Osteocyte (in vitro differentiated cells): Measurements from ENCODE around the gene RALBP1. TPM values are rescaled to one million over a fixed set of nuclear protein-coding genes. Genes with fewer than 3 reads are reported as not detected.

Source experiments
- DNase-seq: peaks from one replicate; pipeline ENCODE4 v3.0.0; 2021; ENCODE audit warnings: mixed read lengths; ENCODE audit not compliant: unreplicated experiment; ENCODE audit errors: extremely low spot score
- H3K27ac Mint-ChIP-seq: one replicate; pipeline ENCODE4 v1.8.0; 2021; ENCODE audit warnings: mild to moderate bottlenecking, mixed read lengths; ENCODE audit not compliant: unreplicated experiment
- H3K27me3 Mint-ChIP-seq: one replicate; pipeline ENCODE4 v1.8.0; 2021; ENCODE audit warnings: mixed read lengths; ENCODE audit not compliant: unreplicated experiment
- H3K36me3 Mint-ChIP-seq: one replicate; pipeline ENCODE4 v1.8.0; 2021; ENCODE audit warnings: mixed read lengths; ENCODE audit not compliant: unreplicated experiment
- H3K4me1 Mint-ChIP-seq: one replicate; pipeline ENCODE4 v1.8.0; 2021; ENCODE audit warnings: mixed read lengths; ENCODE audit not compliant: unreplicated experiment
- H3K4me3 Mint-ChIP-seq: one replicate; pipeline ENCODE4 v1.8.0; 2021; ENCODE audit warnings: mild to moderate bottlenecking, moderate library complexity, mixed read lengths; ENCODE audit not compliant: unreplicated experiment
- H3K9me3 Mint-ChIP-seq: one replicate; pipeline ENCODE4 v1.8.0; 2021; ENCODE audit warnings: mixed read lengths; ENCODE audit not compliant: unreplicated experiment
- CTCF ChIP-seq: fragments of 200-600 bp; sonication (generic); IDR thresholded peaks from 2 replicates; pipeline ENCODE4 v1.5.0; 2021; ENCODE audit warnings: antibody characterized with exemption, mild to moderate bottlenecking, moderate library complexity
- total RNA-seq: library from RNA; stranded (reverse); gene quantifications from 2 replicates; pipeline ENCODE4 v1.2.1, GENCODE V29; 2021

The RALBP1 gene
- total RNA-seq, 1 donor from 2014 or later = 50.9 TPM

DNA sequence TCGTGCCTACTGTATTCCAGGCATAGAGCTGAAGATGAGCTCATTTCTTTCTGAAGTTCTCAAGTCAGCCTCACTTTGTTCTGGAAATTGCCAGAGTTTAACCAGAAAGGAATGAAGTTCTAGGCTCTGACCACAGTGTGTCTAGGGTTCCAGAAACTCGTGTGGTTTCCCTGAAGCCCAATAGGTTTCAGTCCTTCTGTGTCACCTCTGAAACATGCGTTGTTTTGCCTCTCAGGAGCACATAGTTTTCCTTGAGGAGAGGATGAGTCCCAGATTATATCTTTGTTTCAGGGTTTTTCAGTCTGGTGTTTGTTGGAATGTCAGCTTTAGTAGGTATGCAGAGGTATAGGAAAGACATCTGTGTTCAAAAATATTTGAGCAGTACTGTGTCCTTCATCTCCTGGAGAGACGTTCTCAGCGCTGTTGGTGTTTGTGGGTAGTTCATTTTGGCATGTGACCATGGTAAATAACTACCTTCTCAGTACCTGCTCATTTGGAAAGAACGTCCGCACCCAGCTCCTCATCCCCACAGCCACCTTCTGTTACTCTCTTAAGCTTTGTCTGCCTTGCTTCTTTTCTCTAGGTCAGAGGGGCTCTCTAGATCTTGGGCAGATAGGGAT lies 56.6 kb downstream of the RALBP1 start:
- Mint-ChIP-seq H3K4me3 (no peak overlapping the region), H3K27me3 (no peaks in the 10 kb centered on the region), H3K36me3 (peaks cover 58% of the 10 kb centered on the region), H3K9me3 (peaks cover 15% of the 10 kb centered on the region), H3K27ac (no peak overlapping the region), H3K4me1 (peaks cover 24% of the 10 kb centered on the region)
- TF ChIP-seq CTCF = no peak
- no peak for DNase-seq

DNA sequence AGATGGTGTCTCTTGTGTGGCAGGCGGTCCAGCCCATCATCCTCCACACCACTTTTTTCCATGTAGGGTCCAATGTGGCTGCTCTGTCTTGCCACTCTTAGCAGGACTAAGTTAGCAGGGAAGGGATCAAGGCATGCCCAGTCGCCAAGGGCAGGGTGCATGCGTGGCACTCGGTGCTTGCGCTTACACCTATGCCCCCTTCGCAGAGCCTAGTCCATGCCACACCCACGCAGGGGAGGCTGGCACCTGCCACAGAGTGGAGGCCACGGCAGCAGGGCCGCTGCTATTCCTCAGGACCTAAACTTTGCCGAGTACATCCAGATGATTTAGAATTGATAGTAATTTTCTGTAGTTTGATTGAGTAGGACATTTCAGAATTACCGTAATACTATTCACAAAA lies 59.5 kb downstream of the RALBP1 start:
- H3K4me3 Mint-ChIP-seq = no peak overlapping the region
- H3K9me3 Mint-ChIP-seq = no peaks in the 10 kb centered on the region
- no peak for DNase-seq
- H3K27ac Mint-ChIP-seq = peak overlapping the region; percentile 64
- peaks cover 44% of the 10 kb centered on the region for H3K36me3 Mint-ChIP-seq
- H3K4me1 Mint-ChIP-seq = peaks cover 40% of the 10 kb centered on the region
- TF ChIP-seq CTCF = no peak
- H3K27me3 Mint-ChIP-seq = no peaks in the 10 kb centered on the region

DNA sequence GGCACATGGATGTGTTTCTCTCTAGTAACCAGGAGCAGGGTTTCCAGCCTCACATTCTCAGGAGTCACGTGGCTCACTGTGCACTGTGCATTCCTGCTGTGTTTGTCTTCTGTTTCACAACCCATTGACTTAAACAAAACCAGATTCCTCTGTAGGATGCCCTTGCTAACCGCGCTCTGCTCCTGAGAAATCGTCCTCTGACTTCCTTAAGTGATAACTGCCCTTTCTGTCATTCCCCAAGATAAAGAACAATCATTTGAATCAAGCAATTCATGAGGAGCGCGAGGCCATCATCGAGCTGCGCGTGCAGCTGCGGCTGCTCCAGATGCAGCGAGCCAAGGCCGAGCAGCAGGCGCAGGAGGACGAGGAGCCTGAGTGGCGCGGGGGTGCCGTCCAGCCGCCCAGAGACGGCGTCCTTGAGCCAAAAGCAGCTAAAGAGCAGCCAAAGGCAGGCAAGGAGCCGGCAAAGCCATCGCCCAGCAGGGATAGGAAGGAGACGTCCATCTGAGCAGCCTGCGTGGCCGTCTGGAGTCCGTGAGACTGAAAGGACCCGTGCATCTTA lies 60.2 kb downstream of the RALBP1 start:
- peak overlapping the region; percentile 64 for H3K27ac Mint-ChIP-seq
- no peaks in the 10 kb centered on the region for H3K27me3 Mint-ChIP-seq
- no peak overlapping the region for H3K4me3 Mint-ChIP-seq
- TF ChIP-seq CTCF = no peak
- peaks cover 45% of the 10 kb centered on the region for H3K36me3 Mint-ChIP-seq
- no peak for DNase-seq
- H3K9me3 Mint-ChIP-seq = no peaks in the 10 kb centered on the region
- peaks cover 40% of the 10 kb centered on the region for H3K4me1 Mint-ChIP-seq

- TF ChIP-seq CTCF = no peak
- Mint-ChIP-seq H3K27me3 (no peaks in the 10 kb centered on the region), H3K4me1 (peaks cover 40% of the 10 kb centered on the region), H3K36me3 (peaks cover 37% of the 10 kb centered on the region), H3K9me3 (no peaks in the 10 kb centered on the region), H3K4me3 (no peak overlapping the region), H3K27ac (no peak overlapping the region)
- DNase-seq = no peak
Observed at GRCh38 chr18:9536354-9537152, 61.2 kb downstream of the RALBP1 start.

DNA sequence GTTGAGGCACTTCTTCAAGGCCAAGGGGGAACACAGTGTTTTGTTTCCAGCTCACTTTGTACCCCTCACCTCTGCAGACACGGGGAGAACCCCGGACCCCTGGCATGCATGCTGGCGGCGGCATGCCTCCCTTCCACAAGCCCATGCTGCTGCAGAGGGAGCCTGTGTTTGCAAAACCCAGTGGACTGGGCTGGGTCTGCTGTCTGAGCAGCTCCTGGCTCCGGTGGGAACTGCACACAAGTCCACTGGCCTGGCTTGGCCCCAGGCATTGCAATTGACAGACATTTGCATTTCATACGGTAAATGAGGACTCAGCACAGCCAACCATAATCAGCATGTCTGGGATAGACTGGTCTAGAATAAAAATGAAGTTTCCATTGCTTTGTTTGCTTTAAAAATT lies 62.4 kb downstream of the RALBP1 start:
- H3K4me1 Mint-ChIP-seq = peaks cover 40% of the 10 kb centered on the region
- no peak overlapping the region for H3K27ac Mint-ChIP-seq
- H3K27me3 Mint-ChIP-seq = no peaks in the 10 kb centered on the region
- H3K4me3 Mint-ChIP-seq = no peak overlapping the region
- no peak for DNase-seq
- H3K36me3 Mint-ChIP-seq = peaks cover 34% of the 10 kb centered on the region
- no peak for TF ChIP-seq CTCF
- no peaks in the 10 kb centered on the region for H3K9me3 Mint-ChIP-seq
